Transverse colon (tissue), 4 donors: ENCODE measurements around the gene ZFHX3. TPM values are rescaled to one million over a fixed set of nuclear protein-coding genes. Genes with fewer than 3 reads are reported as not detected.

Experiments
- DNase-seq: peaks from one replicate; pipeline ENCODE4 v3.0.0-alpha.2; 2019
- H3K27ac ChIP-seq, 4 donors: fragments of 200-600 bp; sonication (generic); 2 replicates each; pipeline ENCODE4 v1.5.1; 2016 to 2018; ENCODE audit warnings: inconsistent platforms in 4 of 4
- H3K27me3 ChIP-seq: fragments of 200-600 bp; sonication (generic); 2 replicates; pipeline ENCODE4 v1.5.1; 2017; ENCODE audit warnings: inconsistent platforms
- H3K36me3 ChIP-seq, 4 donors: fragments of 200-600 bp; sonication (generic); 2 replicates each; pipeline ENCODE4 v1.5.1; 2017 to 2019; ENCODE audit warnings: inconsistent platforms in 4 of 4
- H3K4me1 ChIP-seq, 4 donors: fragments of 200-600 bp; sonication (generic); 2 replicates each; pipeline ENCODE4 v1.5.1; 2017 to 2020; ENCODE audit warnings: inconsistent platforms in 4 of 4
- H3K4me3 ChIP-seq, 4 donors: fragments of 200-600 bp; sonication (generic); 1 replicate in 1 of 4; 2 replicates in 3 of 4; pipeline versions ENCODE4 v1.5.1 to v1.6.1; 2017 to 2019; ENCODE audit warnings: inconsistent platforms in 4 of 4
- H3K9me3 ChIP-seq, 2 donors: fragments of 200-600 bp; sonication (generic); 2 replicates each; pipeline ENCODE4 v1.5.1; 2017 to 2019; ENCODE audit warnings: inconsistent platforms in 2 of 2
- EP300 ChIP-seq: sonication (generic); formaldehyde crosslinking; IDR thresholded peaks from one replicate; pipeline ENCODE4 v1.6.1; 2017; ENCODE audit warnings: antibody characterized with exemption, low read depth
- POLR2A ChIP-seq: fragments of 450-650 bp; IDR thresholded peaks from one replicate; pipeline ENCODE4 v1.6.1; 2016; ENCODE audit warnings: antibody characterized with exemption, mild to moderate bottlenecking, moderate library complexity
- POLR2AphosphoS5 ChIP-seq, 3 donors: sonication (generic); formaldehyde crosslinking; IDR thresholded peaks; one replicate each; pipeline ENCODE4 v1.6.1; 2016; ENCODE audit warnings: antibody characterized with exemption in 3 of 3
- WGBS, 2 donors: methylation state at CpG; one replicate each; pipeline ENCODE4 v1.1.5; 2018; ENCODE audit warnings: low coverage in 1 of 2; 5-methylcytosine and 5-hydroxymethylcytosine counted together
- in situ Hi-C, 4 donors: fragments of 200-750 bp; cut with MboI; loops; one replicate each; pipeline versions ENCODE4 v1.15.0 to v1.15.1; 2017; ENCODE audit warnings: low sequenced_read_pairs in 3 of 4, low pct_ligation_motif_present in 1 of 4, low pct_unique_long_range_greater_than_20kb in 1 of 4
- intact Hi-C: fragments of 100-400 bp; cut with DNase I; formaldehyde crosslinking; loops from one replicate; pipeline ENCODE4 v1.15.1; 2023; ENCODE audit warnings: low total_unique reads
- total RNA-seq, 4 donors: library from RNA; depleted of rRNA; stranded (reverse); fragments of >200 nt; gene quantifications; one replicate each; pipeline ENCODE4 v1.1.0, GENCODE V29; 2016
- TF ChIP-seq, protein P1 (sequence below), 5 experiments: fragments of 200-600 bp in 3 of 5; fragments of 450-650 bp in 2 of 5; sonication (generic) in 3 of 5; IDR thresholded peaks; 1 replicate in 2 of 5; 2 replicates in 3 of 5; pipeline ENCODE4 v1.5.1; 2016 to 2017; ENCODE audit warnings: antibody characterized with exemption in 5 of 5, inconsistent platforms in 3 of 5, mild to moderate bottlenecking in 2 of 5, moderate library complexity in 1 of 5

ZFHX3 gene
- total RNA-seq, 4 donors from 2014 or later, result 12.3 to 23.7 (median 15.3) TPM

DNA sequence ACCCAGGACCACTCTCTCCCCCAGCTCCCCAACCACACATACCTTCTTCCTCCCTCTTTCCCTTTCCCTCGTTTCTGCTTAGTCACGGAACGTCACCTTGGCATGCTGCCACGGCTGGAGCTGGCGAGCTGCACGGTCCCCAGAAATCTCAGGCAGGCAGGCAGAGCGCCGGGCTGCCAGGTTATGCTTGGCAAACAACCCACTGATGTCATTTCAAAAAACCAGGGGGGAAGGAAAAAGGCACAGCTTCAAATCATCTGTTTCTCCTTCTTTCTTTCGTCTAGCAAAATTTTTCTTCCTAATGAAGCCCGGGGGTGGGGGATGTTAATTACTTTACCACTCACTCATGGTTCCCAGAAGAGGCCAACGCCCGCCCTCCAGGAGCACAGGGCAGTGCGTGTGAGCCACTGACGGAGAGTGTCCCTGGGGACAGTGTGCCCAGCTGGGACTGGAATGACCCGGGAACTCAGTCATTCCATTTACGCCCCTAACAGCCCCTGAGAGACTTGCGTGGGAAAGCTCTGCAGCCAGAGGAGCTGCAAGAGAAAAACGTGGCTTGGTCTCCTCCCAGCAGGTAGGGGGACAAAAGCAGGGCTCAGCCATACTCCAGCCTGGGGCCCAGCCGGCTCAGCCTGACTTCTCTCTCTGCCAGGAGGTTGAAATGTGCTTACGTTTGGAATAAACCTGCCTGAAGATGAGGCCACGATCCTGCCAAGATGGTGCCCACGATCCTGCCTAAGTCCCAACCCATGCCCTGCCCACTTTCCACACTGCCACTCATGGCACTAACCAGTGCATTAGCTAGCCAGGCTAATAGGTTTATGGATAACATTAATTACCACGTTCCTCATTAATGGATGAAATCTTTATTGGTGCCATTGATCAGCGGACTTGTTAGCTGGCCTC lies 198.9 kb downstream of the ZFHX3 start:
- peak; percentile 85 for DNase-seq
- intact Hi-C loops, result loop anchor here (10.0 kb wide), 1 partner anchor 326 kb away; no protein-coding TSS in a partner anchor
- Histone ChIP-seq H3K36me3 (no peaks in the 10 kb centered on the region), H3K4me1 (peaks cover 11 to 24% (median 16%) of the 10 kb centered on the region in 4 donors), H3K27ac (peak overlapping the region; percentile 33 to 72 (median 54)), H3K4me3 (peak overlapping the region in 1 of 4 donors; percentile 4), H3K27me3 (no peaks in the 10 kb centered on the region), H3K9me3 (no peaks in the 10 kb centered on the region)
- WGBS, 2 donors, result 14 to 27% methylated on average over 6 to 24 of the region's 24 CpGs
- TF ChIP-seq EP300, result no peak
- TF ChIP-seq, protein P1, sequence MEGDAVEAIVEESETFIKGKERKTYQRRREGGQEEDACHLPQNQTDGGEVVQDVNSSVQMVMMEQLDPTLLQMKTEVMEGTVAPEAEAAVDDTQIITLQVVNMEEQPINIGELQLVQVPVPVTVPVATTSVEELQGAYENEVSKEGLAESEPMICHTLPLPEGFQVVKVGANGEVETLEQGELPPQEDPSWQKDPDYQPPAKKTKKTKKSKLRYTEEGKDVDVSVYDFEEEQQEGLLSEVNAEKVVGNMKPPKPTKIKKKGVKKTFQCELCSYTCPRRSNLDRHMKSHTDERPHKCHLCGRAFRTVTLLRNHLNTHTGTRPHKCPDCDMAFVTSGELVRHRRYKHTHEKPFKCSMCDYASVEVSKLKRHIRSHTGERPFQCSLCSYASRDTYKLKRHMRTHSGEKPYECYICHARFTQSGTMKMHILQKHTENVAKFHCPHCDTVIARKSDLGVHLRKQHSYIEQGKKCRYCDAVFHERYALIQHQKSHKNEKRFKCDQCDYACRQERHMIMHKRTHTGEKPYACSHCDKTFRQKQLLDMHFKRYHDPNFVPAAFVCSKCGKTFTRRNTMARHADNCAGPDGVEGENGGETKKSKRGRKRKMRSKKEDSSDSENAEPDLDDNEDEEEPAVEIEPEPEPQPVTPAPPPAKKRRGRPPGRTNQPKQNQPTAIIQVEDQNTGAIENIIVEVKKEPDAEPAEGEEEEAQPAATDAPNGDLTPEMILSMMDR (IDR thresholded peaks at IDR 0.05), result no peak
- TF ChIP-seq POLR2AphosphoS5 (IDR thresholded peaks at IDR 0.05), result peak; percentile 45 to 59 (median 59)
- in situ Hi-C loops, result loop anchor here (25.0 kb wide), 3 partner anchors 188 to 338 kb away; partner anchors contain the start of gene ZFHX3 (in 1 of the 4)

DNA sequence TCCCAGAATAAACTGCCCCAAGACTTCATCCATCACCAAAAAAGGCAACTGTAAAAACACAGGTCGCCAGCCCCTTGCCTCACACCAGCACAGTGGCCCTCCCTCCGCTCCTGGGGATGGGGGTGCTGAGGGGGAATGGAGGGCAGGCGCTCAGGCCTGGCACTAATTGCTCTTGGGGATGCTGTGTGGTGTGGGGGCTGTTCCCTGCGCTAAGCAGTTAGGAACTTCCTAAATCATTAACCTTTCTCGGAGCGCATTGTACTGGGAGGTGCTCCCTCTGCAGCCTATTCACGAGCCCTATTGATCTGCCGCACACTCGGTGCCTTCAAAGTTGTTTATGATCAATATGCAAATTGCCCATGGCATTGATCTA lies 199.9 kb downstream of the ZFHX3 start:
- Histone ChIP-seq H3K36me3 (no peaks in the 10 kb centered on the region), H3K27me3 (no peaks in the 10 kb centered on the region), H3K4me1 (peaks cover 11 to 21% (median 16%) of the 10 kb centered on the region in 4 donors), H3K4me3 (no peak overlapping the region), H3K9me3 (no peaks in the 10 kb centered on the region), H3K27ac (peak overlapping the region; percentile 33 to 72 (median 54))
- intact Hi-C loops, result loop anchor here (10.0 kb wide), 1 partner anchor 327 kb away; no protein-coding TSS in a partner anchor
- no peak for DNase-seq
- no peak for TF ChIP-seq EP300
- TF ChIP-seq, protein P1 (IDR thresholded peaks at IDR 0.05), result no peak
- no peak for TF ChIP-seq POLR2A
- no peak for TF ChIP-seq POLR2AphosphoS5 (IDR thresholded peaks at IDR 0.05)
- 89% methylated on average over 9 of the region's 9 CpGs; no CpG with 5 or more reads in 1 of the 2 donors for WGBS, 2 donors
- in situ Hi-C loops, result loop anchor here (25.0 kb wide), 3 partner anchors 189 to 339 kb away; partner anchors contain the start of gene ZFHX3 (in 1 of the 4)

DNA sequence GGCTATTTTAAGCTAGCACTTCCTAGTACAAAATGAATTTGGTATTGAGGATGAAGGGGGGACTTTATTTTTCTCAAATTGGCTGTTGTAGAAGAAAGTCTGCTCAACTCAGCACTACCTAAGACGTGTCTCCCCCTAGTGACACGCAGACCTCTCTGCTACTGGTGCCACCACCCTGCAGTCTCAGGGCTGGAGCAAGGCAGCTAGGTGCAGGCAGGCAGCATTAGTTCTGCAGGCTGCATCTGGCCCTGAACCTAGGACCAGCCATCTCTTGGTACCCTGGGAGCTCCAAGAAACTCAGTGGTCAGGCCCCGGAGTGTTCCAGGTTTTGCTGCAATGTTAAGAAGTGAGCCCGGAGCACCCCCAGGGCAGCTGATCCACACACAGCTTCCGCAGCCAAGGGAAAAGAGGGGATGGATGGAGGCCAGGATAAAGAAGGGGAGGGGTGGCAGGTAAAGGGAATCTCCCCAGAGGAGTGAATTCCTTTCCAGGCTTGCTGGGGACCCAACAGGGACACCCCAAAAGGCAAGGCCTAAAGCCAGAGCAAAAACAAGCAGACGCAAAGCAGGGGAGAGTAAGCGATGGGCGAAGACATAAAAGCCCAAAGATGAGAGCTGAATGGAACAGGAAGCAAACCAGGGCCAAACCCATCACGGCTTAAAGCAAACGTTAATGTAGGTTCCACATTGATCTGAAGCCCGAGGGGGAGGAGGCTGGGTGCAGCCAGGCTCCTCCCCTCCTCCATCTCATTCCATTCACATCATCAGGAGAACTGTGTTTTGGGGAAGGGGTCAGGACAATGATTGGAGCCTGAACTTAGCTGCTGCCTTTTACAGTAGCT lies 200.5 kb downstream of the ZFHX3 start:
- no peaks in the 10 kb centered on the region for H3K27me3 ChIP-seq
- peak overlapping the region; percentile 33 to 72 (median 54) for H3K27ac ChIP-seq
- intact Hi-C loops (loop anchor here (10.0 kb wide), 1 partner anchor 327 kb away; no protein-coding TSS in a partner anchor), in situ Hi-C loops (loop anchor here (25.0 kb wide), 3 partner anchors 190 to 340 kb away; partner anchors contain the start of gene ZFHX3 (in 1 of the 4))
- H3K9me3 ChIP-seq, result no peaks in the 10 kb centered on the region
- no peaks in the 10 kb centered on the region for H3K36me3 ChIP-seq
- no peak for DNase-seq
- TF ChIP-seq EP300 (no peak), POLR2AphosphoS5 (IDR thresholded peaks at IDR 0.05) (no peak), POLR2A (no peak)
- TF ChIP-seq, protein P1 (IDR thresholded peaks at IDR 0.05), result peak in 3 of 5 experiments; percentile 17 to 27 (median 27)
- peaks cover 11 to 21% (median 16%) of the 10 kb centered on the region in 4 donors for H3K4me1 ChIP-seq
- H3K4me3 ChIP-seq, result no peak overlapping the region
- 31 to 66% methylated on average over 2 to 11 of the region's 11 CpGs for WGBS, 2 donors
